ENCODE data around the gene PTPN18.
A peak's percentile ranks its signal among the peaks of the same experiment; 100 is the strongest.
"Not testable (repeated sequence)": the region's sequence is repeated elsewhere in the genome, so short reads cannot be mapped to it uniquely, and the experiment has no call there.

PTPN18 gene

DNA sequence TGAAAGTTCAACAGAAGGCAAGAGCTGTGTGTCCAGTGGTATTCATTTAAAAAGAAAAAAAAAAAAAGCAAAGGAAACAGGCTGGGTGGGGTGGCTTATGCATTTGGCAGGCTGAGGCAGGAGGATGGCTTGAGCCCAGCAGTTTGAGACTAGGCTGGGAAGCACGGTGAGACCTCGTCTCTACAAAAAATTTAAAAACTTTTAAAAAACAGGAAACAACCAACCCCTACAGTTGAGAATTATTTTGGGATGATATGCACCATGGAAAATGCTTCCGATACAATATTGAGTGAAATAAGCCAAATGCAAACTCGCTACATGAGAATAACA is 31.2 kb downstream of the PTPN18 start:
- DNase-seq, result no peak

GRCh38 chr2:130387804-130388203 is 31.9 kb downstream of the PTPN18 start:
- no peak for DNase-seq

DNA sequence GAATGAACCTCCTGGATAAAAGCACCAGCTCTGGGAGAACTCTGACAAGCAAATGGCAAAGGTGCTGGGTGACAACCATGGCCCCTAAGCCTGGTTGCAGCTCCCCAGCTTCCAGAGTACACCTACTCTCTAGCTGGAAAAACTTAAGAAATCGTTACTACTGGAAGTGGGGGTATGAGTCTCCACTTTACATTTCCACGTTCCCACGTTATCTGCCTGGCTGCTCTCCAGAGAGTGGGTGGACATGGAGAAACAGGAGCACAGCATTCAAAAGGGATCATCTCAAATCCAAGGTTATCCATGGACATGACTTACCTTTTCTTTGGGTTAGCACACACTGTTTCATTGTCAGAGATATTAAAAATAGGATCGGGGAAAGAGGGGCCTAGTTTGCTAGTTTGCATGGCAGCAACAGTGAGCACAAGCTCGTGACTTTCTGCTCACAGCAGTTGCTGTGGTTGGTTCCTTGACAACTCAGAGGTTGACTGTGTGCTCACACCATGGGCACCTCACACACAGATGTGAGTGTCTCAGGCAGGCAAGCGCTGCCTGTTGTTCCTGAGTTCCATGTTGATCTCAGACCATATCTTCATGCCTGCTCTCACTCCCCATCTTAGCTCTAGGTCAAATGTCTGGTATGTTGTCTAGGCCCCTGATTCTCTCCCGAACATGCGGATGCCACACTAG is 32.5 kb downstream of the PTPN18 start:
- no peak for DNase-seq

GRCh38 chr2:130389358-130389757 is 33.5 kb downstream of the PTPN18 start:
- no peak for DNase-seq

- DNase-seq, result no peak
These were observed 33.9 kb downstream of the PTPN18 start for GRCh38 chr2:130389783-130390182.

GRCh38 chr2:130390460-130391057 is 34.7 kb downstream of the PTPN18 start:
- DNase-seq, result no peak

- DNase-seq, result peak; percentile 89
These were observed 35.4 kb downstream of the PTPN18 start for GRCh38 chr2:130391058-130391871.

DNA sequence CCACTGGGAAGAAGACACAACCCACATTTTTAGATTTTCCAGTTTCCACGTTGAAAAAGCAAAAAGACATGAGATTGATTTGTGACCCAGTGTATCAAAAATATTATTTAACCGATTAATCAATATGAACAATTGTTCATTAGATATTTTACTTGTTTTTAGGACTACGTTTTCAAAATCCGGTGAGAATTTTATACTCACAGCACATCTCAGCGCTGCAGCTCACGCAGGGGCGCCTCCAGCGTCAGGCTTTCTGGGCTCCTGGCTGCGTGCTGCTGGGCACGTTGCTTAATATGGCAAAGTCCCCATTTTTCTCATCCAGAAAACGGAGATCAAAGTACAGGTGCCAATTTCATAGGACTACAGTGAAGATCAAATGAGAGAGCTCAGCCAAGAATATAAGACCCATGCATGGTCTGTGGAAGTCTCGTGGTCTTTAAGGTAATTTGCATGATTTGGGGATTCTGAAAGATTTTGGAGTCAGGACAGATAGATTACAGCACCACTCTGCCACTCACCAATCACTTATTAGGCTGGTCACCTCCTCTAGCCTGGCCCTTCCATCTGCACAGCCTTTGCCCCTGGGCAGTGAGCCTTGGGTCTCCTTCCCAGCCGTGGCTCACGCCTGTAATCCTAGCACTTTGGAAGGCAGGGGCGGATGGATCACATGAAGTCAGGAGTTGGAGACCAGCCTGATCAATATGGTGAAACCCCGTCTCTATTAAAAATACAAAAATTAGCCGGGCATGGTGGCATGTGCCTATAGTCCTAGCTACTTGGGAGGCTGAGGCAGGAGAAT is 36.2 kb downstream of the PTPN18 start:
- no peak for DNase-seq

DNA sequence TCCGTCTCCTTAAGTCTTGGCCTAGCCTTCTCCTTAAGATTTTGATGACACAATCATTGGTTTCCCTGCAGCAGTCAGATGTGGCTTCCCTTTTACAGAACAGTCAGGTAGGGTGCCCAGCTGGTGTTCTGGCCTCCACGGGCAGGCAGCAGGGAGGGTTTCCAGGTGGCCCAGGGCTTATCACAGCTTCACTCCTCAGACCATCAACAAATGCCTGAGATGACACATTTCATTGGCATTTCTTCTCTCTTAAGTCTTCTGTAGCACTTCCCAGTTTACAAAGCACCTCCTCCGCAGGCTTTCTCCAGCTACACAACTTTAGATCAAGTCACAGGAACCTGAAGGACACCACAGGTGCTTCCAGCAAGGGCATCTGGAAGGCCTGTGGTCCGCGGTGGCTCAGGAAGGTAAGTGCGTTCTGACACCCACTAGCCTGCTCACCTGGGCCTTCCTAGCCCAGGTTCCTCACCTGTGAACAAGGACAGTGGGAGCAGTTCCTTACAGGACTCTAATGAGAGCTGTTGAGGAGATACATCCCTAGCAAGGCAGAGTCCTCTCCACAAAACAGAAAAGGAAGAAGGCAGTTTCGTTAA is 37.6 kb downstream of the PTPN18 start:
- no peak for DNase-seq

DNA sequence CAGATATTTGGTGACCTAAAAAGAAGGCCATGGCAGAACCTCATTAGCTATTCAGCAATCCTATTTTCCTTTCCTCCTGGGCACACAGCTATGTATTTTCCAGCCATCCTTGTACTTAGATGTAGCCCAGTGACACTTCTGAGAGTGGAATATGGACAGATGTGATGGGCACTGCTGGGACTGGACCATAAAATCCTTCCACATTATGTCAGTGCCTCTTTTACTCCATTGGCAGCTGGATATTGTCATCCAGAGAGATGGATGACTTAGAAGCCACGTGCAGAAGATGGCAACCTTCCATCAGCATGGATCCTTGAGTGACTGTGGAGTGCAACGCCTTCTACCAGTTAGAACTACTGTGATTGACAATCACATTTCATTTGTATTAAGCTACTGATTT is 50.4 kb downstream of the PTPN18 start:
- not testable (repeated sequence) for DNase-seq

GRCh38 chr2:130416693-130417092 is 60.8 kb downstream of the PTPN18 start:
- peak; percentile 50 for DNase-seq

DNA sequence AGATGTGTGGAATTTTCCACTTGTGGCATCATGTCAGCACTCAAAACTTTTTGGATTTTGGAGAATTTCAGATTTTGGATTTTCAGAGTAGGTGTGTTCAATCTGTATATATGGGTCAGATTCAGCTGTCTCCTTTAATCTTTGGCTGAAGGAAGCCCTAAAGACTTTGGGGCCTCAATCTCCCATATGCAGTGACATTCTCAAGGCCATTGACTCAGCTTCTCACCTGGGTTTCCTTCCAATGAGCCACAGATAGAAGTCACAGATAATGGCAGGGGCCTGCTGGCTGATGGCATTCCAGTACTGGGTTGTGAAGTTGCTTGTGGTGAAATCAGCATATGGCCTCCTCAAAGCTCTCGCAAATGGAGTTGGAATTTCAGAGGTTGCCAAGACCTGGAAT is 63.0 kb downstream of the PTPN18 start:
- DNase-seq, result not testable (repeated sequence)

Data from stimulated activated CD4-positive, alpha-beta T cell treated with anti-CD3 and anti-CD28 coated beads, Interleukin-15, amount 100 ng/mL, for 24 hours (primary cell).